GM23338 (cell line): ENCODE results near the gene YPEL5. TPM values are rescaled to one million over a fixed set of nuclear protein-coding genes. Genes with fewer than 3 reads are reported as not detected.

Experiments used
- ATAC-seq: fragments of 200-7000 bp; cut with Tn5 transposase; 3 replicates; pipeline ENCODE4 v1.9.1; 2020
- DNase-seq: peaks from one replicate; pipeline ENCODE4 v3.0.0-alpha.2; 2015; ENCODE audit warnings: low spot score
- H2AFZ ChIP-seq: fragments of 200-600 bp; sonication (generic); 2 replicates; pipeline ENCODE4 v1.8.0; 2016; ENCODE audit warnings: antibody characterized with exemption, mild to moderate bottlenecking, moderate library complexity
- H3F3A ChIP-seq: fragments of 200-600 bp; sonication (generic); replicated peaks from 2 replicates; pipeline ENCODE4 v1.8.0; 2017; ENCODE audit warnings: antibody characterized with exemption, mixed run types, low read depth
- H3K27ac ChIP-seq: fragments of 200-600 bp; sonication (generic); 2 replicates; pipeline ENCODE4 v1.6.1; 2016; ENCODE audit warnings: low read depth
- H3K27me3 ChIP-seq: fragments of 200-600 bp; sonication (generic); 2 replicates; pipeline ENCODE4 v1.8.0; 2016; ENCODE audit warnings: mild to moderate bottlenecking, mixed run types, moderate library complexity; ENCODE audit not compliant: insufficient read depth
- H3K36me3 ChIP-seq: fragments of 200-600 bp; sonication (generic); 2 replicates; pipeline ENCODE4 v1.8.0; 2016; ENCODE audit warnings: mild to moderate bottlenecking; ENCODE audit not compliant: insufficient read depth
- H3K4me1 ChIP-seq: fragments of 200-600 bp; sonication (generic); 2 replicates; pipeline ENCODE4 v1.8.0; 2016; ENCODE audit warnings: mild to moderate bottlenecking, moderate library complexity; ENCODE audit not compliant: insufficient read depth
- H3K4me2 ChIP-seq: fragments of 200-600 bp; sonication (generic); 2 replicates; pipeline ENCODE4 v1.7.1; 2017; ENCODE audit warnings: mixed run types
- H3K4me3 ChIP-seq: fragments of 200-600 bp; sonication (generic); 2 replicates; pipeline ENCODE4 v1.6.1; 2016; ENCODE audit warnings: mixed run types
- H3K79me2 ChIP-seq: fragments of 200-600 bp; sonication (generic); replicated peaks from 2 replicates; pipeline ENCODE4 v1.8.0; 2017; ENCODE audit warnings: mild to moderate bottlenecking; ENCODE audit not compliant: insufficient read depth
- H3K9me2 ChIP-seq: fragments of 200-600 bp; sonication (generic); 2 replicates; pipeline ENCODE4 v1.8.0; 2017; ENCODE audit not compliant: insufficient read depth
- H4K20me1 ChIP-seq: fragments of 200-600 bp; sonication (generic); replicated peaks from 2 replicates; pipeline ENCODE4 v1.8.0; 2017; ENCODE audit warnings: mild to moderate bottlenecking; ENCODE audit not compliant: insufficient read depth
- H3K27ac Mint-ChIP-seq: 2 replicates; pipeline ENCODE4 v1.8.0; 2020; ENCODE audit warnings: inconsistent platforms, mild to moderate bottlenecking, moderate library complexity, mixed read lengths
- H3K27me3 Mint-ChIP-seq: 3 replicates; pipeline ENCODE4 v1.8.0; 2022; ENCODE audit warnings: low read depth, mild to moderate bottlenecking, moderate library complexity, mixed read lengths, inconsistent platforms; ENCODE audit not compliant: insufficient read depth, poor library complexity
- H3K36me3 Mint-ChIP-seq: 3 replicates; pipeline ENCODE4 v1.8.0; 2021; ENCODE audit warnings: low read depth, mild to moderate bottlenecking, inconsistent platforms, moderate library complexity, mixed read lengths
- H3K4me1 Mint-ChIP-seq: 3 replicates; pipeline ENCODE4 v1.8.0; 2020; ENCODE audit warnings: mild to moderate bottlenecking, inconsistent platforms, mixed read lengths
- H3K4me3 Mint-ChIP-seq: 3 replicates; pipeline ENCODE4 v1.8.0; 2021; ENCODE audit warnings: moderate library complexity, mild to moderate bottlenecking, inconsistent platforms, mixed read lengths
- H3K9me3 Mint-ChIP-seq: 3 replicates; pipeline ENCODE4 v1.8.0; 2020; ENCODE audit warnings: moderate library complexity, mild to moderate bottlenecking, inconsistent platforms, mixed read lengths
- CREB1 ChIP-seq: fragments of 250-450 bp; sonication (Bioruptor Pico); IDR thresholded peaks from 2 replicates; pipeline ENCODE4 v1.5.0; 2020; ENCODE audit warnings: low read depth, mild to moderate bottlenecking, moderate library complexity
- CTCF ChIP-seq, 2 experiments: fragments of 200-600 bp in 1 of 2; sonication (generic) in 1 of 2; conservative IDR thresholded peaks; 2 replicates each; pipeline versions ENCODE4 v1.5.1 to v1.6.1; 2016 to 2017; ENCODE audit warnings: antibody characterized with exemption in 2 of 2, low read depth in 2 of 2, mild to moderate bottlenecking in 2 of 2, moderate library complexity in 1 of 2
- EZH2 ChIP-seq: fragments of 200-600 bp; sonication (generic); IDR thresholded peaks from one replicate; pipeline ENCODE4 v1.8.0; 2017; ENCODE audit warnings: antibody characterized with exemption, mild to moderate bottlenecking, low read depth; ENCODE audit not compliant: unreplicated experiment
- EZH2phosphoT487 ChIP-seq: fragments of 200-600 bp; sonication (generic); IDR thresholded peaks from one replicate; pipeline ENCODE4 v1.8.1; 2018; ENCODE audit warnings: antibody characterized with exemption; ENCODE audit not compliant: unreplicated experiment
- NANOG ChIP-seq: IDR thresholded peaks from 2 replicates; pipeline ENCODE4 v1.6.1; 2016; ENCODE audit warnings: antibody characterized with exemption, borderline replicate concordance
- REST ChIP-seq: IDR thresholded peaks from one replicate; pipeline ENCODE4 v1.6.1; 2018; ENCODE audit warnings: antibody characterized with exemption; ENCODE audit not compliant: unreplicated experiment
- ZNF331 ChIP-seq: fragments of 250-450 bp; sonication (Bioruptor Pico); IDR thresholded peaks from 2 replicates; pipeline ENCODE4 v1.5.0; 2020; ENCODE audit warnings: low read depth, mild to moderate bottlenecking, moderate library complexity
- polyA plus RNA-seq: library from polyadenylated mRNA; unstranded; fragments of >200 nt; fragmentation: Nextera tagmentation; extraction: Ambion mirVana; gene quantifications from 2 replicates; pipeline ENCODE4 v1.2.1, GENCODE V29; 2016
- total RNA-seq: library from RNA; depleted of rRNA; stranded (reverse); fragments of >200 nt; shearing (Covaris generic); gene quantifications from 2 replicates; pipeline ENCODE4 v1.2.3, GENCODE V29; 2014

The YPEL5 gene
- total and polyA plus RNA-seq, 2 experiments from 2014 or later, result 24.9 to 31.1 TPM

- TF ChIP-seq EZH2phosphoT487 (no peak), EZH2 (no peak), ZNF331 (CRISPR knock-in tag) (no peak), CREB1 (CRISPR knock-in tag) (no peak), NANOG (no peak), REST (no peak)
These were observed 48.2 kb downstream of the YPEL5 start (continued) for GRCh38 chr2:30195016-30195415.

- 0 out of 2 replicates have a peak, but pooled peaks cover 5% of the 10 kb centered on the region for H3K9me2 ChIP-seq
- no peak overlapping the region for H2AFZ ChIP-seq
- H3K4me2 ChIP-seq, result no peak overlapping the region
- TF ChIP-seq CTCF (conservative IDR thresholded peaks at IDR 0.05; ENCODE audit: low read depth in 2 of 2) (peak; percentile 31 to 52; a peak in 2 of 4 replicates), REST (no peak)
- Mint-ChIP-seq H3K27ac (no peak overlapping the region), H3K4me1 (peaks cover 4% of the 10 kb centered on the region; the same call in 2 of the 3 replicates), H3K27me3 (no peaks in the 10 kb centered on the region), H3K36me3 (no peaks in the 10 kb centered on the region), H3K9me3 (no peaks in the 10 kb centered on the region; the same call in 2 of the 3 replicates), H3K4me3 (no peak overlapping the region)
- H3K79me2 ChIP-seq, result no peaks in the 10 kb centered on the region
- H3K4me3 ChIP-seq, result no peak overlapping the region
- no peaks in the 10 kb centered on the region for H3K36me3 ChIP-seq
- no peaks in the 10 kb centered on the region for H3K4me1 ChIP-seq
- no peaks in the 10 kb centered on the region for H3F3A ChIP-seq
- no peaks in the 10 kb centered on the region for H3K27me3 ChIP-seq
- H4K20me1 ChIP-seq, result no peaks in the 10 kb centered on the region
- ATAC-seq, result peak; percentile 59
- DNase-seq, result peak; percentile 11
- H3K27ac ChIP-seq, result no peak overlapping the region
These were observed 50.9 kb downstream of the YPEL5 start for GRCh38 chr2:30197570-30198192.
